Activated naive CD4-positive, alpha-beta T cell (primary cell): ENCODE data around the gene AGR2.

Experiments used
- DNase-seq, 4 experiments: peaks; one replicate each; lab custom pipeline; 2025; lab: John Stamatoyannopoulos, UW

The AGR2 gene

DNA sequence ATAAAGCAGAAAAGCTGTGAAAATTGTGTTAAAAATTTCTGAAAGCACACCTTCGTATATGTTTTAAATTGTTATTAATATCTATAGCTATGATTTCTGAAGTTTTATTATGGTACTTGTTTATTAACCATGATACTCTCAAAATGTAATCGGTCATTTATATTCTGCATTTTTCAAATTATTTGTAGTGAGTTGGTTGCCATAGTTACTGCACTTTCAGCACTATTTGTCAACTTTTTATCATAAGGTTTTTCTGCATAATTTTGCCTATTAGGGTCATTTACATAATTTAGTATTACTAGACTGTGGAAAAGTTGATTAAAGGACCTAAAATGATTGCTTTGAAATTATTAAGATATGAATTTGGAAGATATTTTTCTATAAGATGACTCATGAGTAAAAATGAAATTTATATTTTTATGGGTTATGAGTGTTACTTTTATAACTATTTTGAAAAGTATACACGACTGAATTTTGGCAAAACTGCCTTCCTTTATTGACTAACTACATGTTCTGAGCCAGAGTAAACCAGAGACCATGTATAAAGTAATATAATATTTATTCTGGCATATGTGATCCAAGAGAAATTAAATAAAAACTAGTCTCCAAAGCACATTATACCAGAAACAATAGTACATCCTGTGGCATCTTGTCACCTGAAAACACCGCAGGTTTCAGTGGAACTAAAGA is 7.9 kb upstream of the AGR2 start:
- no peak for DNase-seq

DNA sequence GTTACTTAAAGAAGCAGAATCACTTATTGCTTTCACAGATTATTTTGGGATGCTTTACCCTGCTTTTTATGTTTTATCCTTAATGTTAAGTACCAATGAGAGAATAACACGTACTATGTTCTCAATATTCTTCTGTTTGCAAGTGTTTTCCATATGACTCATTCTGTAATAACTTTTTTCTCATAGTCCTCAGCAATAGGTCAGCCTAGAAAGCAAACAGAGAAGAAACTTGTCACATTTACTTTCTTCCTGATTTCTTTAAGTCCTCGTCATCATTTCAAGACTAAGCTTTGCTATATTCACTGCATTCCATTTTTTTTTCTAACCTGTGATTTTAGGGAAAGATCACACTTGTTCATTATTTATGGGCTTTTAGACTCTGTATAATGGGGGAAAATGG is 6.8 kb upstream of the AGR2 start:
- no peak for DNase-seq

DNA sequence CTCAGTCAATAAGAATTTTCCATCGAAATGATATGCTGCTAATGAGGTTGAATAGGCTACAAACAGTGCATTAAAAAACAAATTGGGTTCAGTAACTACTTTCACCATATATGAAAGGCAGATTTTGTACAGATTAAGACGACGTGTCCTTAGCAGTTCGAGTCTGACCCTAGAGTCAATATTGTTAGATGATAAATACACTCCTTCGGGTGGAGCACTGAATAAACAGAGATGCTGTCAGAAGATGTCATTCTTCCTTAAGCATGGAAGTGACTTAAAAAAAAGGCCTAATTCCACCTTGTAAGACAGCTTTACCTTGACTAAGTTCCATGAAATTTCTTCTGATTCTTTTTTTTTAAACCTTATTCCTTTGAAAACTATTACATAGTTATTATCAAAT is 5.8 kb upstream of the AGR2 start:
- DNase-seq, result no peak

GRCh38 chr7:16810112-16810511 is 5.3 kb upstream of the AGR2 start:
- no peak for DNase-seq

DNA sequence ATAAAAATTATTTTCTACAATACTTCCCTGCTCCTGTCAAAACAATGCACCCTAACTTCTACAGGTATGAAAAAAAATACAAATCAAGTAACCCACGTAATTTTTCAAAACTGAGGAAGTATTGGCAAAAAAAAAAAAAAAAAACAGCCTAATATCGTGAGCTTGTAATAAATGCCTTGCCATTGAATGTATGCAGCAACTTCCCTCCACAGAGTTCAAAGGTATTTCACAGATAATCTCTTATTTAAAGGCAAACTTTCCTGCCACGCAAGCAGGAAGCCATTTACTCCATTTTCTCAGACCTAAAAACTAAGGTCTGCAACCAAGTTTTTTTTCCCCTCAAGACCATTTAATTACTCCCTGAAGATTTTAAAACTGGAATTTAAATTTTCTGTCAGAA is 642 bp upstream of the AGR2 start:
- DNase-seq, result no peak

- no peak for DNase-seq
These were observed 722 bp downstream of the AGR2 start for GRCh38 chr7:16803881-16804673.

- no peak for DNase-seq
These were observed 1.7 kb downstream of the AGR2 start for GRCh38 chr7:16803125-16803524.

DNA sequence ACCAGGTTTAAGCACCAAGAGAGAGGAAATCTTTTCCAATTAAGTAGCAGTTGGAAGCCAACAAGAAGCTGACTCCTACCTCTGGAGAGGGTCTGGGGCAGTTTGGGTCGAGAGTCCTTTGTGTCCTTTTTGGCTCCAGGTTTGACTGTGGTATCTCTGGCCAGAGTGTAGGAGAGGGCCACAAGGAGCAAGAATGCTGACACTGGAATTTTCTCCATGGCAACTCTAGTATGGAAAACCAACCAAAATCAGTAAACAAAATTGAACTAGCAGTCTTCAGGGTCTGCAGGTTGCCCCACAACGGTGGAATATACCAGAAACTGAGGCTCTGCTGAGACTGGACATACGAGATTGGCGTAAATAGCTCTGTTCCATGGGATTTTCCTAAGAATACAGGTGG is 3.2 kb downstream of the AGR2 start:
- no peak for DNase-seq

DNA sequence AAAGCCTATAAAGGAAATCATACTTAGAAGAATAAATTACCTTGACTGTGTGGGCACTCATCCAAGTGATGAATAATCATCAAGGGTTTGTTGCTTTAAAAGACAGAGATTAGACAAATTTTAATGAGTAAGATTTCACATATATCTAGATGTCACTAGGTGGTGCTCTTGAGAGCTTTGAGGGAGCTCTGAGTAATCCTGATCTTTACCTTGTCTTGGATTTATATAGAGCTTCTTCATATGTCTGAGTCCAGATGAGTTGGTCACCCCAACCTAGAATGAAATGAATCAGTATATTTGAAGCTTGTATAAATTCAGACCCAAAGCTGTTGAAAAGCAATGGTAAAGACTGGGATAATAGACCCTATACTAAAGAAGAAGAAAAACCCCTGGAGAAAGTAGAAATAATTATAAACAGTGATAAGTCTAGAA is 3.7 kb downstream of the AGR2 start:
- DNase-seq, result no peak

- no peak for DNase-seq
These were observed 9.2 kb downstream of the AGR2 start for GRCh38 chr7:16795624-16796023.

DNA sequence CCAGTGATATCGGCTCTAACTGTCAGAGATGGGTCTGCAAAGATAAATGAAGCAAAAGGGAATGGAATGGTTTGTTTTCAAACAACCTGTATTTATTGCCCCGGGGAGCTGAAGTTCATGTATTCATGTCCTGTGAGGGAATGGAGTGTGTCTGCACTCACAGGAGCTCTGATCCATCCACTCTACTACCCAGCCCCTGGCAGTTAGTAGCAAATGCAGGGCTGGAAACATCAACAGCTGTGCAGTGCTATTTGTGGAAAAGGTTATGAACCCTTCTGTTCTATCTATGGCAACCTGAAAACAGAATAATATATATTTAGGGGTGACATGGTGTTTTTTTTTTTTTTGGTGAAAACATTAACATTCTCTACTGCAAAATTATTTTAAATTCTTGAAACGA is 9.8 kb downstream of the AGR2 start:
- no peak for DNase-seq

GRCh38 chr7:16791905-16792698 is 12.7 kb downstream of the AGR2 start:
- DNase-seq, result no peak

DNA sequence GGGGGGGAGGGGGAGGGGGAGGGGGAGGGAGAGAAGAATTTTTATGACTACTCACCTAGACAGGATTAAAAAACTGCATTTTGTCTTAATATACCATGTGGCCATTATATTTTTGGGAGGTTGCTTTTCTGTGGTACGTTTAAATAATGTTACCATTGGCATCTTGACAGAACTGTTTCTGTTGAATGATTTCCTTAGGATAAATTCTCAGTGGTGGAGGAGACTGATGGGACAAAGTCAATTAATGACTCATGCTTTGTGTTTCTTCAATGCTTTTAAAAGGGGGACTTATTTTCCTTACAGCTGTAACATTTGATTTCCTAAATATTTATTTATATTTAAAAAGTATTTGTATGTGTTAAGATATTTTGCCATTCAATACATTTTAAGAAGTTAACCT is 13.7 kb downstream of the AGR2 start:
- DNase-seq, result no peak

DNA sequence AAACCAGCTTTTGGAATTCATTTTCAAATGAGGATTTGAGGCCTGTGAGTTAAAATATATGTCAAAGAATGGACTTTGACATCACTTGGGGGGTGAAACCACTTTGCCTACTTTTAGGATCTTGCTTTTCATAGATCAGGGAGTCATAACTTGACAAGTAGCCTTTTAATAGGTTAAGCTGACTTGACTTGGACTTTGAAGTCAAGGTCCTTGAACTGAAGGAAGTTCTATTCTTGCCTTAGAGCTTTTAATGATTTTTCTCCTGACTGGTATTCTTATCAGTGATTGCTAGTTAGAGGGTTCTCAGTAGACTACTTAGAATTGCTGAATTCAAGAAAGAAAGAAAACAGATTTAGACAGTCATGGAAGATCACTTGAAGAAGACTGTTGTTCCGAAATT is 17.7 kb downstream of the AGR2 start:
- no peak for DNase-seq

DNA sequence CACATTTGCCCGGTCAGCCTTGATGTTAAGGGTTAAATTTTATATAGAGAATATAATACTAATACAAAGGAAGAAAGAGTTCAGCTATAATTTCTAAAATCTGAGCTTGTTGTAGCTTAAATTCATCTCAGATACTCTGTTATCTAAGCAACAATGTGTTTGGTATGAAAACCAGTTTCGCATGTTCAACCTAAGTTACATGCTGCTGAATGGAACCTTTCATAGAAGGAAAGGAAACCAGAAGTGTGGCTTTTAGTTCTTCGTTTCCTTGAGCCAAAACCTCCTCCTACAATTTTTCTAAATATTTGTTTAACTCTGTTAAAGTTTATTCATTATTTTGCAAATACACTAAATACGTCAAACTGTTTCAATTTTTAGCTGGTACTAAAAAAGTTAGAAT is 18.5 kb downstream of the AGR2 start:
- DNase-seq, result no peak

DNA sequence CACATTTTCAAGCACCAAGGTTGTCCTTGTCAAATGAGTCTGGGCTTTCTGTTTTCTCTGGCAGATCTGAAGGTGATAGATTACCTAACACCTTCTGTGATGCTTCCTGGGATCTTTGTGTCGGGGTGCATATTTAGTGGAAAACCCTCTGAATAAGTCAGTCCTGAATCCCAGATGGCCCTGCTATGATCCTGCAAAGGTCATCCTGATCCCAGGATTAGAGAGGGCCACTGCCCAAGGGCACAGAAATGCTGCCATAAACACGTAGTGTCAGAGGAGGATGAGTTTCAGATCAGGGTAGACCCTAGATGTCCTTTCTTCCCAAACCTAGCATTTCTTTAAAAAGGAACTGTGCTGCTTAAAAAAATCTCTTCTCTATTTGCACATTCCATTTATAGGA is 19.0 kb downstream of the AGR2 start:
- no peak for DNase-seq

DNA sequence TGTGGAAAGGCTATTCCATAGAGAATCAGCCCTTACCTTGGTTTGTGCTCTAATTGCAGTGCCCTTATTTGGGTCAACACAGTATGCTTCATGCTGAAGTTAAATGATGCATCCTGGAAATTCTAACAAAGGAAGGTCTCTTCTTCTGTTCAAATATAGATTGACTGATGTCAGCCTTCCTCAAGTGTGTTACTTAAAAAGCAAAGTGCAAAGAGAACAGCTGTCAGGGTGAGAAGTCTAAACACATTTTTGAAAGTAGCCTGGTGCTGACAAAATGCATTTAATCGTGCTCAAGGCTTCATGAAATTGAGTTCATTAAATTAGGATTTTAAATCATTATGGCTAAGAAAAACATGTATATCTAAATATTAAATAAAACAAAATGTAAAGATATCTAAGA is 19.5 kb downstream of the AGR2 start:
- no peak for DNase-seq

GRCh38 chr7:16780596-16780995 is 24.2 kb downstream of the AGR2 start:
- no peak for DNase-seq

- no peak for DNase-seq
These were observed 25.7 kb downstream of the AGR2 start for GRCh38 chr7:16779051-16779450.

DNA sequence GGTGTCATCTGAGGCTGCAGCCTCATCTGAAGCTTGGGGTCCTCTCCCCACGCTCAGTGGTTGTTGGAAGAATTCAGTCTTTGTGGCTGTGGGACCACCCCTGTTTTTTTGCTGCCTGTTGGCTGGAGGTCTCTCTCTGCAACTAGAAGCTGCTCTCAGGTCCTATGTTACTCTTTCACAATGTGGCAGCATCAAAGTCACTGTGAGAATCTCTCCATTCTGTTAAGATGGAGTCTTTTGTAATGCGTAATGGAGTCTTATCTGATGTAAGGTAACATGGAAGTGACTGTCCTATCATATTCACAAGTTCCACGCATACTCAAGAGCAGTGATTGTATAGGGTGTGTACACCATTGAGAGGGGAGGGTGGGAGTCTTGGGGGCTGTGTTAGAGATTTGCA is 26.3 kb downstream of the AGR2 start:
- DNase-seq, result no peak

DNA sequence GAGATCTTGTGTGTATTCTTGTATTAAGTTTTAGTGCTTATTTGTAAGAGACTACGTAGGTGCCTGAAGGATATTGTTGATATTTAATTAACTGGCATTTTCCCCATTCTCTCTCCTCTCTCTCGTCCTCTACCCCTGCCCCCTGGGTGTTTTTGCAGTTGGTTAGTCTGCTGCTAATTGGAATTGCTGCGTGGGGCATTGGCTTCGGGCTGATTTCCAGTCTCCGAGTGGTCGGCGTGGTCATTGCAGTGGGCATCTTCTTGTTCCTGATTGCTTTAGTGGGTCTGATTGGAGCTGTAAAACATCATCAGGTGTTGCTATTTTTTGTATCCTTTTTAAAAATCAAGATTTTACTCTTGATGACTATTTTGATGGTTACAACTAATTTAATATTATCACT is 28.7 kb downstream of the AGR2 start:
- DNase-seq, result no peak

DNA sequence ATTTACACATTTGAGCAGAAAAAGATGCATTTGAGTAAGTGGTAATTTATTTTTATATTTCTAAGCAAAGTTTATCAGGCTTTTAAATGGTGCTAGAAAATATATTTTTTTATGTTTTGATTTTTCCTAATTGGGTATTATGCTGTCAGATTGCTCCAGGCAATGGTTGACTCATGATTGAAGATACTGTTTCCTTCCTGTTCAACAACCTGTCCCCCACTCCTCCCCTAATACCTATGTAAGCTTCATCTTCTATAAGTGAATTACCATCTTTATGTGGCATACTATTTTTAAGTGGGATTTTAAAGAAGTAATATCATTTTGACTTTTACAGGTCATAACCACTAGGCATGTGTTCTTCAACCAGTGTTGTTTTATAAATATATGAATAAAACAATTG is 29.8 kb downstream of the AGR2 start:
- no peak for DNase-seq

- DNase-seq, result no peak
These were observed 30.5 kb downstream of the AGR2 start for GRCh38 chr7:16774294-16774693.
